AG08396 (cell line): ENCODE results near the gene MEOX1.
"Not testable (repeated sequence)": the region's sequence is repeated elsewhere in the genome, so short reads cannot be mapped to it uniquely, and the experiment has no call there.

Experiments used
- DNase-seq: peaks from one replicate; pipeline ENCODE4 v3.0.0; 2012; ENCODE audit warnings: low spot score, mixed read lengths

Gene MEOX1

DNA sequence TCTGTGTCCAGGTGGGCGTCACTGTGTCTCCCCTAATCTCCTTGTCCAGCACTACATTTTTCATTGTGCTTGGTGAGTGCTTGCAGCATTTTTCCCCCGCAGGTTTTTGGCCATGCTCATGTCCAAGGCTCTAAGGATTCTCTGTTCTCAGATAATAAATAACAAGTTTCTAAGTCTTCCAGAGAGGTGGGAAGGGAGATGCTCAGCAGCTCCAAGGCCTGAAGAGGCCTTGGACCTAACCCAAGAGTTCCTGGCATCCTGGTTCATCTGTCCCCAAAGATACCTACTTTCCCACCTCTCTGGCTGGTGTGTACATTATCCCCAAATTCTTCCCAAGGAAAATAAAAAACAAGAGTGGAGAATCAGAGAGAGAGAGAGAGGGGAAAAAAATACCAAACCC, 45.3 kb downstream of the MEOX1 start:
- DNase-seq, result no peak

DNA sequence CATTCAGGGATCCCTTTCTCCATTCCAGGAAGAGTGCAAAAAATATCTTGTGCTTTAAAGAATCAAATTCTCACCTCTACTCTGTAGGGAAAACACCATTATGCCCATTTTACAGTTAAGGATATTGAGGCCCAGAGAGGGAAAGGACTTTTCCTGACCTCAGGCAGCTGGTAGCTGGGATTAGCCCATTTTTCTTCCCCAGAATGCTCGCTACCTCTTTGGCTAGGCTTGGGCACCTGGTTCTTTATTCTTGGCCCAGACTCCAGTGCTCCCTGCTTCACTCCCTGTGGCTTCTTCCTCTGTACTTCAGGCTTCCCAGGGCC, 45.7 kb downstream of the MEOX1 start:
- DNase-seq, result no peak

DNA sequence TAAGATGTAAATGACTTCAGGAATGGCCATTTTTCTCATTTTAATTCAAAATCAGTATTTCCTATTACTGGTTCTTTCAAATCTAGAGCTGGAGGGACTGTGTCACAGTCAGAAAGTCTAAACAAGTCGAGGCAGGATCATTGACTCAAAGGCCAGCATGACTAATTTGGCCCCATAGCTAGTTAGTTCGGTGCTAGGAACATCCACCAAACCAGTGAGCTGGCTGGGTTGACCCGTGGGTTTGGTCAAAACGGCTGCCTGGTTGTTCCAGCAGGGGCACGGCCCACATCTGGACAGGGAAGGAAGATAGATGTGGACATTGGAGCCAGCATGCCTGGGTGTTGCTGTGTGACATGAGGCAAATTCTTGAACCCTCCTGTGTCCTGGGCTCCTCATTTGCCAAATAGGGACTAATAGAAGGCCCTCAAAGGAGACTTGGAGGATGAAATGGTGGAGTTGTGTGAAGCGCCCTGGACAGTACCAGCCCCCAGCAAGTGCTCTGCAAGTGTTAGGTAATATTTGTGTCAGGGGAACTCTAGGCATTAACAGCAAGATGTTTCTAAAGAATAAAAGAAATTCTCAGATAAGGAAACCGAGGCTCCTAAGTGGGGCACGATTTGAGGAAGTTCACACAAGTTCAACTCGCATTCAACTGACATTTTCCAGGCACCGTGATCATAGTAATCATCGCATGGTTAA, 46.2 kb downstream of the MEOX1 start:
- DNase-seq, result peak; percentile 71

DNA sequence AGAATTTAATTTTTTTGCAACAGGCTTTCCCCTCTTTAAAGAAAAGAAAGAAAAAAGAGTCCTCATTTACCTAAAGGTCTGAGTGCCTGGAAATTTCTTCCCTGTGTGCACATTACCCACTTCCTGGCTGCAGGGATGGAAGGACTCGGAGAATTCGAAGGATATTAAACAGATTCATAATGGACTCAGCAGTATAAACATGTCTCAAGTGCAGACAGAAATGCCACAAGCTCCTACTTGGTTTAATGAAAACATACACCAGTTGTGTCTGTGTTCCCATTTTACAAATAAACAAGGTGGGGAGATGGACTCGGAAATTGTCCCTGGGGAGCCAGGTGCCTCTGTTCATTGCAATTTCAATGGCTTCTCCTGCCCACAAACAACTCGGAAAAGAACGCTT, 47.2 kb downstream of the MEOX1 start:
- DNase-seq, result no peak

DNA sequence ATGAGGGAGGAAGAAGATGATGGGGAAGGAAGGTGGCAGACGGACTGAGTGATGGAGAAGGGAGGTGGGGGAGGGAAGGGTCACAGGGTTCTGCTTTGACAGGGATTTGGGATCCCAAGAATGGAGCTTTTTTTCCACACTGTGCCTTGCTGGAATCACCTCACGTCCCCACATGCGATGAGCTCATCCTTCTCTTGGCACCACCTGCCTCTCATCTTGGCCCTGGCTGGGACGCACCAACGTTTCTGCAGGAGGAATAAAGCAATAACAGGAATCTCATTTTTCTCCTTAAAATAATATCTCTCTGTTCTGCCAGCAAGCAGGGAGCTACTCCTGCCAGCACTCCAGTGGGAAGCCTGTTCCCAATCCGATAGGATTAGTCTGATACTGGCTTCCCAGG, 47.8 kb downstream of the MEOX1 start:
- no peak for DNase-seq

DNA sequence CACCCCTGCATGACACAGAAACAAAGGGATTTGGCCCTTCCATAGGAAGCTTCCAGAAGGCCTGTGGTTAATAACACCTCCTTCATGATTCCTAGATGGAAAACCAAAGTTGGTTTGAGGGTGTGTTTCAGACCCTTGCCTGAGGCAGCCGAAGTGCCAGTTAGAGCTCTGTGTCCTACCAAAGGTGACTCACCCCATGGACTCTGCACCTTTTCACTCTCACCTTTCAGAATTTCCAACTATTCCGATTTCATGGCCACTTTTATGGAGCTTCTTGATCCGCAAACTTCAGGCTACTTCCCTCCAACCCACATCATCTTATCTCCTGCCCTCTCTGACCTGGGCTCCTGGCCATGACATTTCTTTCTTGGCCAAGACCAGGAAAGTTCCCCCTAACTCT, 49.2 kb downstream of the MEOX1 start:
- no peak for DNase-seq

DNA sequence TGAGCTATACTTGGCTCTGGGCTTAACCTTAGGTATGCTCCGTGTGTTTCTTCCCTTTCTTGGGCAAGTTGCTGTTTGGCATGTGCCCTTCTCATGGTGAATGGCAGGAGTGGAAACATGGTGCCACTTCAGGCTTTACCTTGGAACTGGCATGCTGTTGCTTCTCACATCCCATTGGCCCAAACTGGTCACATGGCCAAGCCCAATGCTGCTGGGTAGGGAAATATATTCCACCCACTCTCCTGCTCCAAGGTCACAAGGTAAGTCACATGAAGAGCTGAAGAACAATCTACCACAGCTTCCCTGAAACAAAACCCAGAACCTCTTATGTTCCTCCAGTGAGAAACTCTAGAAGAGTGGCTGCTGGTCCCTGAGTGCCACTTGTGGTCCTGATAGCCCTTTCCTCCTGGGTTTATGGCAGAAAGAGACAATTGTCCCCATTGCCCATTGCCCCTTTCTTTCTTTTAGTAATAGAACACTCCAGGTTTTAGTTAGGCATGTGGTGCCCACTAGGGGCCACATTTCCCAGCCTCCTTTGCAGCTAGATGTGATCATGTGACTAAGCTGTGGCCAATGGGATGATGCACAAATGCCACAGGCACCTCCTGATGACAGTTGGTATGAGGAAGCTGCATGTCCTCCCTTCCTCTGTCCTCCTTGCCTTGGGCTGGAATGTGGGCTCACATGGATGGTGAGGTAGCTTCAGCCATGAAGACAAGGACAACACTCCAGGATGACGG, 50.3 kb downstream of the MEOX1 start:
- DNase-seq, result no peak

DNA sequence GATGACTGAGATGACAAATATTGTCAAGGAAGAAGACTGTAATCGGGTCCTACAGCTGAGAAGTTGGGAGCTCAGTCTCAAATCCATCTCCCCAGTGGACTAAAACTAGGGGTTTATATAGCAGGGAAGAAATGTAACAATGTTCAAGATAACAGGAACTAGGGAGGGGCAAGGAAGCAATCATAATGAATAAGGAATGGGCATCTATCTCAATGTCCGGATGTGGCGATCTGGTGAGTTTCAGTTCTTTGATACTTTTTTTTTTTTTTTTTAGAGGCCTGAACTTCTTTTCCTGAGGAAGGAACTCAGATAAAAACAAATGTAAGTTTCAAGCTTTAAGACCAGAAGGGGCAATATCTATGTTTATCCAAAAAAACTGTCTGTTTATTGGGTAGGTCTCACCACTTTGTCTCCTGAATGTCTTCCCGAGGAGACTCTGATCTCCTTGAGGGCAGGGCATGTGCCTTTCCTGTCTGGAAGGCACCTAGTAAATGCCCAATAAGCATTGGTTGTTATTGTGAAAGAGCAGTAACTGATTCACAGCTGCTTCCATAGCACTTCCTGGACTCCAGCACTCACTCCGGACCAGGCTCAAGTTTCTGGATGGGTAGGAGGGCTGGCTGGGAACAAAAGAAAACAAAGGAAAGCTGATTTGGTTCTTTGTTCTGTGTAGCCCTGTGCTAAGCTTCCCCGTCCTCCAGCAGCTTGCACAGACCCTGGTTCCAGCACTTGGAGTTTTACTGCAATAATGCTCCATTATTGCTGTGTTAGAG, 51.9 kb downstream of the MEOX1 start:
- DNase-seq, result no peak

DNA sequence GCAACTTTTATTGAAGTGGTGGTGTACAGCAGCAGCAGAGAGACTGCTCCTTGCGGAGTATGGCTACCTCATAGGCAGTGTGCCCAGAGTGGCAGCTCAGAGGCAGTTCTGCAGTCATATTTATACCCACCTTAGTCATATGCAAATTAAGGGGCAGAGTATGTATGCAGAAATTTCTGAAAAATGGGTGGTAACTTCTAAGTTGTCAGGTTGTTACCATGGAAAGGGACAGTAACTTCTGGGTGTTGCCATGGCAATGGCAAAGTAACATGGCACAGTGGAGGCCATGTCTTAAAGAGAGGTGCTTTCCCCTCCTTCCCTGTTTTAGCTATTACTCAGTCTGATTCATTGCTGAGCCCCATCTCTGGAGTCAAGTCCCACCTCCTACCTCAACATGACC, 53.4 kb downstream of the MEOX1 start:
- no peak for DNase-seq

DNA sequence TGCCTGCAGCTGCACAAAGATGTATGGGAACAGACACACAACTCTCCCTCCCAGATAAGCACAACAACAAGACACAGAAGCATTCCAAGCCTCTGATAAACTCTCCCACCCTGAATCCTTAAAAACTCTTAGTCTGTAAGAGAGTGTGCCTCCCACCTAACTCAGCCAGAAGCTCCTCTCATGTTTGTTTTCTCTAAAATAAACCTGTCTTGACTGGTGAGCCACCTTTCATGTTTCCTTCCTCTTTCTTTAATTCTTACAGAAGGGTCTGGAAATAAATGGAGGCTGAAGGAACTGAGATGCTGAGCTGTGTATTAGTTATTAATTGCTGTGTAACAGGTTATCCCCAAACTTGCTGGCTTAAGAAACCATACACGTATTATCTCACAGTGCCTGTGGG, 57.2 kb downstream of the MEOX1 start:
- no peak for DNase-seq

DNA sequence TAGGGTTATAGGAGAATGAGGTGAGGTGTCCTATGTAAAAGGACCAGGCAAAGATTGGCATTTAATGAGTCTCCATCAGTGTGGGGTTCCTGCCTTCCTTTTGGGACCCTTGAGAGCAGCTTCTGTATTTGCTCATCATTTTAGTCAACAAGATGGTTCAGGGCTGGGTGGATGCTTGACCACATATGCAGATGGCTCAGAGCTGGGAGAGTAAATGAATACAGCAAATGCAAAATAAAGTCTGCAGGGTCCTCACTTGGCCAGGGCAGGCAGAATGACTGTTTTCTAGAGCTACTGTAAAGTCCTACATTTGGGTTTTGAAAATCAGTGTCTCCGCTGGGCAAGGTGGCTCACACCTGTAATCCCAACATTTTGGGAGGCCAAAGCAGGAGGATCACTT, 58.4 kb downstream of the MEOX1 start:
- DNase-seq, result no peak

DNA sequence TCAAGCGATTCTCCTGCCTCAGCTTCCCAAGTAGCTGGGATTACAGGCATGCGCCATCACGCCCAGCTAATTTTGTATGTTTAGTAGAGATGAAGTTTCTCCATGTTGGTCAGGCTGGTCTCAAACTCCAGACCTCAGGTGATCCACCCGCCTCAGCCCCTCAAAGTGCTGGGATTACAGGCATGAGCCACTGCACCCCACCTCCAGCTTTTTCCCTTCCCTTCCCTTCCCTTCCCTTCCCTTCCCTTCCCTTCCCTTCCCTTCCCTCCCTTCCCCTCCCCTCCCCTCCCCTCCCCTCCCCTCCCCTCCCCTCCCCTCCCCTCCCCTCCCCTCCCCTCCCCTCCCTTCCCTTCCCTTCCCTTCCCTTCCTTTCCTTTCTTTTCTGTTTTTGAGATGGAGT, 59.2 kb downstream of the MEOX1 start:
- not testable (repeated sequence) for DNase-seq

DNA sequence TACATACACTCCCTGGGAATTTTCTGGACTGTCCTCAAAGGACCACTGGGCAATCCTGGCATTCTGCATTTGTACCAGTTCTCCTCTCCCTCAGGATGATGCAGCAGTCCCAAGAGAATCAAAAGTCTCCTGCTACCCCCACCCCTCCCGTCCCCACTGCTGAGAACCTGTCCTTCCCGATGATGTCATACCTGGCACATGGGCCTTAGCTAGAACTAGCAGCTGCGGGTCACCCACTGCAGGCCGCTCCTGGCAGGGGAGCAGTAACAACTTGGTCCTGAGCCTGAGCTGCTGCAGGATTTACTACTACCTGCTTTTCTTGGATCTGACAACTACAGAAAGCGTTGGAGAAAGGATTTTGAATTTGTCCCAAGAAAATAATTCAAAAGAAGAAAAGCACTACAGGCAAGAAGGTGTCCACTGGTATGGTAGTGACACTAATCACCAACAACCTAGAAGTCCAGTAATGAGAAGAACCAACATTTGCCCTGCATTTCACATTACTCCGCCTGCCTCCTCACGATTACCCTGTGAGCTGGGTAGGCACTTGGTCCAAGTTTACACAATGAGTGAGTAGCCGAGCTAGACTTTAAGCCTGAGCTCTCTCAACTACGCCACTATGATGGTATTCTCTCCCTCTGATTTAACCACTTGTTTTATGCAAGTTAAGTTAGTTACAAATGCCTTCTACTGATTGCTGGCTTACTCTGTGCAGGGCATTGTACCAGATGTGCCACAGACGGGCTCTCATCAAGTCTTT, 60.3 kb downstream of the MEOX1 start:
- peak; percentile 51 for DNase-seq

DNA sequence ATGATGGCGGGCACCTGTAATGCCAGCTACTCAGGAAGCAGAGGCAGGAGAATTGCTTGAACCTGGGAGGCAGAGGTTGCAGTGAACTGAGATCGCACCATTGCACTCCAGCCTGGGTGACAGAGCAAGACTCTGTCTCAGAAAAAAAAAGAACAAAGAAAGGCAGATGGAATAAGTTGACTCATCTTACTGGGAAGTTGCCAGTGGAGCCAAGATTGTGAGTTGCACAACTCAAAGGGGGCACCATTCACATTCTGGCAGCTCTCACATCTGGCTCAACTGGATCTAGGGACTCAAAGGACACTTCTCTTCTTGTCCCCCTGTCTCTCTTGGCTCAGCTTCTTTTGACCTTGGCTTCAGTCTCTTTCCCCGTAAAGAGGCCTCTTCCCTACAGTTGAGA, 61.9 kb downstream of the MEOX1 start:
- peak; percentile 69 for DNase-seq

DNA sequence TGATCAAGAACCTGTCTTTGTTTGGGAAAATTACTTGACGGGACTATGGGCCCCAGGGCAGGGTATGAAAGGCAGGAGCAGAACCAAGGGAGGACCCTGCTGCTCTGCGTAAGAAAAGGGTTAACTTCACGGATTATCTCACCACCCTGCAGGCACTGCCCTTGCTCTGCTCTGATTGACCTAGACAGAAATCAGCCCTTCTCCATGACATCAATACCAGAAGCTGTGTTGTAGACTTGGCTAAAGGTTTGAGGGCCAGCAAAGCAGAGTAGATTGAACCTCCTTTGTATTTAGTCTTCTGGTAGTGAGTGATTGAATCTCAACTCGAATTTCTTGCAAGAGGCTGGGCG, 62.7 kb downstream of the MEOX1 start:
- DNase-seq, result no peak

DNA sequence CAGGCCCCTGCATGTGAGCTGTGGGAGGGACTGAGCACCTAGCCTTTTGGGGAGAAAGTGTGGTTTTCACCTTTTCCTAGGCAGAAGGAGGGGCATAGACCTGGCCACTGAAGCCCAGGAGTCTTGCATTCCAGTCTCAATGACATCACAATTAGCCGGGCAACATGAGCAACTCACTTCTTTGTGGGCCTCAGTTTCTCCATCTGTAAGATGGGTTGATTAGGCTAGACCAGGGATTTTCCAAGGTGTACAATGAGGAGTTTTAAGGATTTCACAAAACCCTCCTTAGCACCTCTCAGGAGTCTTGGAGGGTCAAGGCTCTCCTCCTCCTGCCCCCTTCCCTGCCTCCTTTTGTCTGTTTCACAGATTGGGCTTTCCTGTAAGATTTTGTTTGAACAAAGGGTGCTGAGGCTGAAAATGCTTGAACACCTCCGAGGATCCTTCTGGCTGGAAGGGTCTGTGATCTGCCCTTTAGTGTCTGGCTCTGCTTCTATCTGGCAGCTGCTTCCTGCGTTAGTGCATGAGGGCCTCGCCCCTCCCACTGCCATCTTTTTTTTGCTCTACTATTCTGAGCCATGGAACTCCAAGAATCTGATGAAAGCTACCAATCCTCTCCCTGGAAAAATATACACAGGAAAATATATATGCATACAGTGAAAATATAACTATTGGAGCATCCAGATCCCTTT, 63.2 kb downstream of the MEOX1 start:
- no peak for DNase-seq

DNA sequence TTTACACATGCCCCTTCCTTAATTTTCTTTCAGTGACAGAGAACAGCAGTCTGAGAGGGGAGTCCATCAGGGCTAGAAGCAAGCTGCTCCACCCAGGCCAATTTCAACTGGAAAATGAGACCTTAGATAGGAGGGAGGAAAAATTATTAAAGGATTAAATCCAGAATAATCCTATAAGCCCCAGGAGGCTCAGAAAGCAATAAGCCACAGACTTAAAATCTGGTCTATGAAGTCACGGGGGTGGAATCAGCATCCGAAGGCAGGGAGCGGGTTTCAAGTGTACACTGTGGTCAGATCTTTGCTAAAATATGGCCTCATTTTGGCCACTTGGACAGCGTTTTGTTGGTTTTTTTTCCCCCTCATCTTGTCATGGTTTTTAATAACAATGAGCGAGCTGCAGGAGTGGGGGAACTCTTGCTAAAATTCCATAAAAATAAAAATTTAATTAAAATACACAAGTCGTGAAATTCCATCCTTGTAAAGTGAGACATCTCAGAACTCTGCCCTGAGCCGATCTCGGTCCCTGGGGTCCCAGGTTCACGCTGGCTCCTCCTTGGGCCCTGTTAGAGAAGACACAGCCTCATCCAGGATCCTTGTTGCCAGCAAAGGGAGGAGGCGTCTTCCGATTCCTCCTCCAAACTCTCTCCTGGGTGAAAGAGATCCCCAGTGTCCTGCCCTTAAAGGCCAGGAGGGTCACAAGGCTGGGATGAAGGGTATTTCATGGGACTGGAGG, 63.9 kb downstream of the MEOX1 start:
- DNase-seq, result no peak

DNA sequence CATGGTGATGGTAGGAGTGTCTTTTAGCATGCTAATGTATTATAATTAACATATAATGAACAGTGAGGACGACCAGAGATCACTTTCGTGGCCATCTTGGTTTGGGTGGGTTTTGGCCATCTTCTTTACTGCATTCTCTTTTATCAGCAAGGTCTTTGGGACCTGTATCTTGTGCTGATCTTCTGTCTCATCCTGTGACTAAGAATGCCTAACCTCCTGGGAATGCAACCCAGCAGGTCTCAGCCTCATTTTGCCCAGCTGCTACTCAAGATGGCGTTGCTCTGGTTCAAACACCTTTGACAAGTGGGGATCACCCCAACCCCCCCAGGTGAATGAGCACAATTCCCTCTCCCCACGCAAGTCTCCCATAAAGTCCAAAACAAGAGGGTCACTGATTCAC, 66.3 kb downstream of the MEOX1 start:
- DNase-seq, result no peak

DNA sequence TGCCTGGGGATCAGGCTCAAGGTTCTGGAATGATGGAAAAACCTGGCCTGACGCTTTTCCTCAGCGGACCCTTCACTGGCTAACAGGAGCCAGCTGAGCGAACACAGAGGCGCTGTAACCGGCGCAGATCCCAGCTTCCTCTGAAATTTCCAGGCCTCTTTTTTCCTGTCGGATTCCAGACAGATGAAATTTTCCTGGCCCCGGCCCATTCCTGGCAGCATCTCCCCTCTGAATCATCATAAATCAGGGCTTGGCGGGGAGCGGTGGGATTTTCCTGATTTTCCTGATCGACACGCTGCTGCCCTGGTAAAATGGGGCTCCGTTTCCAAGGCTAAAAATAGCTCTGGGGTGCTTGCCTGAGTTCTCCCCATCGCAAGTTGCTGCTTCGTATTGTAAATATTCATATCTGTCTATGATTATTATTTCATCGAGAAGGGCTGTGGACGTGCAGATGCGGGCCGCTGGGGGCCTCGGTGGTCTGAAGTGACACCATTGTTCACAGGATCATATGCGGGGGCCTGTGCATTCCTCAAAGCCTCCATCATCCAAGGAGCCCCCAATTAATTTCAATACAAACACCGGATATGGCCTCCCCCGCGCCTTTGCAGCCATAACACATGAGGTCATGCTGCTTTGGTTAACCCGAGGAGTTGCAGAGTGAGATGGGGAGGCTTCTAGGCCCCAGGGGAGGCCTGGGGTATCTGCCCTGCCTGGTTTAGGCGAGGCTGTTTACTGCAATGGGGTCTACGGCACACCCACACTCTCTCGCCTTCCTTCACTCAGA, 69.8 kb downstream of the MEOX1 start:
- DNase-seq, result peak; percentile 65

DNA sequence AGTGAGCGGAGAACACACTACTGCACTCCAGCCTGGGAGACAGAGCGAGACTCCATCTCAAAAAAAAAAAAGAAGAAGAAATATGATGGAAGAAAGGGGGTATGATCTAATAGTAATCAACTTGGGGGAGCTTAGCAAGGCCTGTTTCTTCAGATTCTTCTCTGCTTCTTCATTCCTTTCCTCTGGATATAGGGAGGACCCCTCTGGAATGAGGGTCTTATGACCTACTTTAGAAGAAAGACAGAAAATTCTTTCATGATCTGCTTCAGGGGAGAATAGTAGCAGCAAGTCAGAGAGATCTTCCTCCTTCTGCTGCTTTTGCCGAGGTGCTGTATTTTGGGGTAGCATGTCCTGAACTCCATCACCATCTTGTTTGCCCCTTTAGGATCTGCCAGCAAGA, 70.7 kb downstream of the MEOX1 start:
- DNase-seq, result no peak
